Measurements from ENCODE around the gene HHATL.

The HHATL gene

GRCh38 chr3:42739401-42740158 lies 37.0 kb upstream of the HHATL start:
- ATAC-seq, result no peak
- Mint-ChIP-seq H3K27ac (no peak overlapping the region), H3K36me3 (no peaks in the 10 kb centered on the region), H3K9me3 (no peaks in the 10 kb centered on the region), H3K4me3 (no peak overlapping the region), H3K4me1 (peaks cover 16% of the 10 kb centered on the region), H3K27me3 (no peaks in the 10 kb centered on the region)

GRCh38 chr3:42736531-42736930 lies 33.9 kb upstream of the HHATL start:
- H3K4me3 Mint-ChIP-seq, result no peak overlapping the region
- H3K27me3 Mint-ChIP-seq, result no peaks in the 10 kb centered on the region
- no peak overlapping the region for H3K27ac Mint-ChIP-seq
- ATAC-seq, result no peak
- H3K36me3 Mint-ChIP-seq, result no peaks in the 10 kb centered on the region
- peaks cover 16% of the 10 kb centered on the region for H3K4me1 Mint-ChIP-seq
- H3K9me3 Mint-ChIP-seq, result no peaks in the 10 kb centered on the region

GRCh38 chr3:42736081-42736480 lies 33.5 kb upstream of the HHATL start:
- Mint-ChIP-seq H3K27ac (no peak overlapping the region), H3K9me3 (no peaks in the 10 kb centered on the region), H3K4me3 (no peak overlapping the region), H3K36me3 (no peaks in the 10 kb centered on the region), H3K4me1 (peaks cover 16% of the 10 kb centered on the region), H3K27me3 (no peaks in the 10 kb centered on the region)
- ATAC-seq, result no peak

- H3K4me1 Mint-ChIP-seq, result peaks cover 16% of the 10 kb centered on the region
- H3K9me3 Mint-ChIP-seq, result no peaks in the 10 kb centered on the region
- H3K36me3 Mint-ChIP-seq, result no peaks in the 10 kb centered on the region
- H3K27me3 Mint-ChIP-seq, result no peaks in the 10 kb centered on the region
- no peak overlapping the region for H3K27ac Mint-ChIP-seq
- no peak for ATAC-seq
- H3K4me3 Mint-ChIP-seq, result no peak overlapping the region
Observed at GRCh38 chr3:42735615-42736014, 33.0 kb upstream of the HHATL start.

GRCh38 chr3:42735019-42735418 lies 32.4 kb upstream of the HHATL start:
- Mint-ChIP-seq H3K4me3 (no peak overlapping the region), H3K27me3 (no peaks in the 10 kb centered on the region), H3K27ac (no peak overlapping the region), H3K4me1 (peaks cover 16% of the 10 kb centered on the region), H3K9me3 (no peaks in the 10 kb centered on the region), H3K36me3 (no peaks in the 10 kb centered on the region)
- ATAC-seq, result no peak

GRCh38 chr3:42734263-42734860 lies 31.8 kb upstream of the HHATL start:
- Mint-ChIP-seq H3K27ac (no peak overlapping the region), H3K36me3 (no peaks in the 10 kb centered on the region), H3K9me3 (no peaks in the 10 kb centered on the region), H3K27me3 (no peaks in the 10 kb centered on the region), H3K4me3 (no peak overlapping the region), H3K4me1 (peaks cover 11% of the 10 kb centered on the region)
- ATAC-seq, result no peak

- Mint-ChIP-seq H3K4me3 (no peak overlapping the region), H3K4me1 (peaks cover 4% of the 10 kb centered on the region), H3K36me3 (no peaks in the 10 kb centered on the region), H3K27me3 (no peaks in the 10 kb centered on the region), H3K9me3 (no peaks in the 10 kb centered on the region), H3K27ac (no peak overlapping the region)
- ATAC-seq, result no peak
Observed at GRCh38 chr3:42733501-42734262, 31.1 kb upstream of the HHATL start.

GRCh38 chr3:42732829-42733459 lies 30.3 kb upstream of the HHATL start:
- Mint-ChIP-seq H3K27ac (no peak overlapping the region), H3K4me1 (no peaks in the 10 kb centered on the region), H3K9me3 (no peaks in the 10 kb centered on the region), H3K36me3 (no peaks in the 10 kb centered on the region), H3K4me3 (no peak overlapping the region), H3K27me3 (no peaks in the 10 kb centered on the region)
- ATAC-seq, result no peak

GRCh38 chr3:42732196-42732828 lies 29.7 kb upstream of the HHATL start:
- Mint-ChIP-seq H3K27ac (no peak overlapping the region), H3K27me3 (no peaks in the 10 kb centered on the region), H3K36me3 (no peaks in the 10 kb centered on the region), H3K4me3 (no peak overlapping the region), H3K9me3 (no peaks in the 10 kb centered on the region), H3K4me1 (no peaks in the 10 kb centered on the region)
- no peak for ATAC-seq

GRCh38 chr3:42731476-42732195 lies 29.0 kb upstream of the HHATL start:
- Mint-ChIP-seq H3K4me1 (no peaks in the 10 kb centered on the region), H3K27me3 (no peaks in the 10 kb centered on the region), H3K4me3 (no peak overlapping the region), H3K36me3 (no peaks in the 10 kb centered on the region), H3K9me3 (no peaks in the 10 kb centered on the region), H3K27ac (no peak overlapping the region)
- no peak for ATAC-seq

- Mint-ChIP-seq H3K27ac (no peak overlapping the region), H3K4me1 (no peaks in the 10 kb centered on the region), H3K4me3 (no peak overlapping the region), H3K9me3 (no peaks in the 10 kb centered on the region), H3K27me3 (peaks cover 7% of the 10 kb centered on the region), H3K36me3 (no peaks in the 10 kb centered on the region)
- ATAC-seq, result no peak
Observed at GRCh38 chr3:42730706-42731420, 28.3 kb upstream of the HHATL start.

GRCh38 chr3:42730294-42730693 lies 27.7 kb upstream of the HHATL start:
- no peak overlapping the region for H3K27ac Mint-ChIP-seq
- peaks cover 12% of the 10 kb centered on the region for H3K27me3 Mint-ChIP-seq
- no peak for ATAC-seq
- no peak overlapping the region for H3K4me3 Mint-ChIP-seq
- no peaks in the 10 kb centered on the region for H3K9me3 Mint-ChIP-seq
- H3K4me1 Mint-ChIP-seq, result no peaks in the 10 kb centered on the region
- no peaks in the 10 kb centered on the region for H3K36me3 Mint-ChIP-seq

- H3K36me3 Mint-ChIP-seq, result no peaks in the 10 kb centered on the region
- H3K27ac Mint-ChIP-seq, result no peak overlapping the region
- H3K27me3 Mint-ChIP-seq, result peaks cover 12% of the 10 kb centered on the region
- H3K4me3 Mint-ChIP-seq, result no peak overlapping the region
- no peak for ATAC-seq
- H3K9me3 Mint-ChIP-seq, result no peaks in the 10 kb centered on the region
- H3K4me1 Mint-ChIP-seq, result no peaks in the 10 kb centered on the region
Observed at GRCh38 chr3:42729404-42730145, 27.0 kb upstream of the HHATL start.

Data from stimulated activated memory B cell treated with anti-CD40 and anti-IgM and Interleukin-4, amounts not matched to agents 10 μg/mL and 1 μg/mL and 100 μg/mL, for 72 hours (primary cell).